ENCODE measurements around the gene DIAPH3.

DNA sequence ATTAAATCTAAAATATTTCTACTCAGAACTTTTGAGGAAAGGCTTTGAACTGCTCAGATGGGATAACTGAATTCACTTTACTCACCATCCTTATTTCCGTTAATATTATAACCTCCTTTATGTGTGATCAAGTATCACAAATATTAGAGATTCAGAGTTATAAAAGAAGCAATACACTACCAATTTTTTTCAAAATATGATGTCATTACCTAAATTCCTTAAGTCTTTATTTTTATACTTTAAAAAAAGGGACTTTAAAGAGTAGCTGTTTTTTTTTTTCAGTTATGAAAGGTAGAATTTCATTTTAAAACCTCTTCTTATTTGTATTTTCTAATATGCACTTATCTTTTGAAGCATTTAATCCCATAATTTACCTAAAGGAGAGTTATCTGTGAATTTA is 239.5 kb downstream of the DIAPH3 start:
- no peak for TF ChIP-seq CTCF (IDR thresholded peaks at IDR 0.05)
- no peak for TF ChIP-seq POLR2AphosphoS5 (IDR thresholded peaks at IDR 0.05)

Measured in breast epithelium (tissue), 3 donors.